CD14-positive monocyte (primary cell): ENCODE data around the gene UTP25. TPM values are rescaled to one million over a fixed set of nuclear protein-coding genes. Genes with fewer than 3 reads are reported as not detected.

Experiments used
- DNase-seq, 3 donors: peaks; one replicate each; pipeline ENCODE4 v3.0.0-alpha.2; 2011 to 2022
- H2AFZ ChIP-seq: 2 replicates; pipeline ENCODE4 v1.6.0; 2012; ENCODE audit warnings: mild to moderate bottlenecking, low read depth, low read length, inconsistent platforms; ENCODE audit not compliant: insufficient read depth, poor library complexity, severe bottlenecking
- H3K27ac ChIP-seq, 2 donors: 1 replicate in 1 of 2; 2 replicates in 1 of 2; pipeline ENCODE4 v1.5.1; 2012 to 2013; ENCODE audit warnings: low read length in 2 of 2, control low read depth in 1 of 2, inconsistent platforms in 1 of 2, low read depth in 1 of 2, mild to moderate bottlenecking in 1 of 2
- H3K27me3 ChIP-seq, 2 donors: one replicate each; pipeline versions ENCODE4 v1.6.0 to v1.6.1; 2011 to 2013; ENCODE audit warnings: low read length in 2 of 2; ENCODE audit not compliant: control insufficient read depth in 2 of 2, insufficient read depth in 2 of 2
- H3K36me3 ChIP-seq, 2 donors: replicated peaks in 1 of 2; 1 replicate in 1 of 2; 2 replicates in 1 of 2; pipeline versions ENCODE4 v1.5.1 to v1.6.1; 2012 to 2013; ENCODE audit warnings: low read length in 2 of 2, control low read depth in 1 of 2, inconsistent platforms in 1 of 2, mild to moderate bottlenecking in 1 of 2; ENCODE audit not compliant: insufficient read depth in 2 of 2, control insufficient read depth in 1 of 2
- H3K4me1 ChIP-seq, 2 donors: 1 replicate in 1 of 2; 2 replicates in 1 of 2; pipeline versions ENCODE4 v1.5.1 to v1.6.1; 2012 to 2013; ENCODE audit warnings: low read length in 2 of 2, control low read depth in 1 of 2, inconsistent platforms in 1 of 2, mild to moderate bottlenecking in 1 of 2, moderate library complexity in 1 of 2; ENCODE audit not compliant: insufficient read depth in 2 of 2, control insufficient read depth in 1 of 2
- H3K4me2 ChIP-seq: replicated peaks from 2 replicates; pipeline ENCODE3; 2012; ENCODE audit warnings: low read length, moderate library complexity, mild to moderate bottlenecking; ENCODE audit not compliant: poor library complexity, severe bottlenecking; ENCODE audit errors: extremely low read depth
- H3K4me3 ChIP-seq, 3 experiments: fragments of 200-600 bp in 1 of 3; sonication (generic) in 1 of 3; replicated peaks in 1 of 3; 1 replicate in 2 of 3; 2 replicates in 1 of 3; pipeline ENCODE4 v1.5.1; 2011 to 2013; ENCODE audit warnings: low read length in 3 of 3, mild to moderate bottlenecking in 3 of 3, control low read depth in 2 of 3, low read depth in 2 of 3, inconsistent platforms in 1 of 3, moderate library complexity in 1 of 3
- H3K79me2 ChIP-seq: 2 replicates; pipeline ENCODE4 v1.6.0; 2012; ENCODE audit warnings: mild to moderate bottlenecking, control low read depth, inconsistent platforms, low read length, moderate library complexity; ENCODE audit not compliant: insufficient read depth
- H3K9ac ChIP-seq: 2 replicates; pipeline ENCODE4 v1.6.0; 2017; ENCODE audit warnings: low read length, mild to moderate bottlenecking; ENCODE audit not compliant: insufficient read depth, poor library complexity, severe bottlenecking
- H3K9me3 ChIP-seq, 2 donors: replicated peaks in 1 of 2; 1 replicate in 1 of 2; 2 replicates in 1 of 2; pipeline versions ENCODE4 v1.5.1 to v1.6.1; 2012 to 2013; ENCODE audit warnings: low read length in 2 of 2, control low read depth in 1 of 2; ENCODE audit not compliant: control insufficient read depth in 1 of 2, insufficient read depth in 1 of 2
- H4K20me1 ChIP-seq: 2 replicates; pipeline ENCODE4 v1.6.0; 2012; ENCODE audit warnings: mild to moderate bottlenecking, low read length, control low read depth, moderate library complexity; ENCODE audit not compliant: insufficient read depth
- H3K27ac Mint-ChIP-seq, 7 donors: one replicate each; pipeline ENCODE4 v1.8.0; 2020; ENCODE audit warnings: mild to moderate bottlenecking in 7 of 7, mixed read lengths in 7 of 7, moderate library complexity in 6 of 7, inconsistent platforms in 2 of 7
- H3K27me3 Mint-ChIP-seq, 3 donors: one replicate each; pipeline ENCODE4 v1.8.0; 2021 to 2022; ENCODE audit warnings: low read depth in 3 of 3, mild to moderate bottlenecking in 3 of 3, mixed read lengths in 3 of 3, moderate library complexity in 3 of 3, inconsistent platforms in 1 of 3
- H3K36me3 Mint-ChIP-seq, 2 donors: one replicate each; pipeline ENCODE4 v1.8.0; 2020; ENCODE audit warnings: mixed read lengths in 2 of 2, inconsistent platforms in 1 of 2, mild to moderate bottlenecking in 1 of 2
- H3K4me1 Mint-ChIP-seq: one replicate; pipeline ENCODE4 v1.8.0; 2020; ENCODE audit warnings: mild to moderate bottlenecking, mixed read lengths
- H3K4me3 Mint-ChIP-seq, 2 donors: one replicate each; pipeline ENCODE4 v1.8.0; 2020; ENCODE audit warnings: mild to moderate bottlenecking in 2 of 2, mixed read lengths in 2 of 2, moderate library complexity in 1 of 2
- H3K9me3 Mint-ChIP-seq, 7 donors: one replicate each; pipeline ENCODE4 v1.8.0; 2020 to 2022; ENCODE audit warnings: mixed read lengths in 7 of 7, mild to moderate bottlenecking in 6 of 7, moderate library complexity in 6 of 7, inconsistent platforms in 2 of 7
- CTCF ChIP-seq: fragments of 200-600 bp; IDR thresholded peaks from one replicate; pipeline ENCODE4 v1.8.0; 2022; ENCODE audit warnings: antibody characterized with exemption, mild to moderate bottlenecking
- WGBS: methylation state at CpG from one replicate; pipeline ENCODE4 v1.1.5; 2013; ENCODE audit warnings: missing lambda C conversion rate; ENCODE audit not compliant: insufficient coverage; 5-methylcytosine and 5-hydroxymethylcytosine counted together
- intact Hi-C, 2 donors: fragments of 100-400 bp; cut with micrococcal nuclease; formaldehyde crosslinking; loops; one replicate each; pipeline versions ENCODE4 v1.15.0 to v1.15.1; 2023
- polyA plus RNA-seq, 3 donors: library from polyadenylated mRNA; depleted of rRNA in 1 of 3; unstranded in 2 of 3; stranded (reverse) in 1 of 3; fragments of 300-500 nt in 2 of 3; fragments of >200 nt in 1 of 3; fragmentation: Illumina TruSeq in 2 of 3; gene quantifications; 1 replicate in 2 of 3; 2 replicates in 1 of 3; pipeline ENCODE4 v1.2.3, GENCODE V29; 2012 to 2021

The UTP25 gene
- polyA plus RNA-seq, 3 donors, result 0.98 to 1.4 (median 1.1) TPM

GRCh38 chr1:209858561-209859103 lies 30.9 kb downstream of the UTP25 start:
- 98% methylated on average over 39 of the region's 41 CpGs for WGBS
- Mint-ChIP-seq H3K36me3 (peaks cover 4 to 9% of the 10 kb centered on the region in 2 donors), H3K27me3 (peaks cover 2 to 6% (median 6%) of the 10 kb centered on the region in 3 donors), H3K9me3 (peaks cover 0 to 8% (median 4%) of the 10 kb centered on the region in 7 donors), H3K27ac (no peak overlapping the region), H3K4me3 (no peak overlapping the region), H3K4me1 (peaks cover 10% of the 10 kb centered on the region)
- DNase-seq, result no peak
- Histone ChIP-seq H3K36me3 (peaks cover 5 to 8% of the 10 kb centered on the region in 2 donors), H3K4me3 (no peak overlapping the region), H3K27me3 (no peaks in the 10 kb centered on the region), H3K9me3 (peaks cover 0 to 4% of the 10 kb centered on the region in 2 donors), H4K20me1 (no peaks in the 10 kb centered on the region), H3K4me1 (peaks cover 0 to 7% of the 10 kb centered on the region in 2 donors), H3K79me2 (no peaks in the 10 kb centered on the region), H2AFZ (no peak overlapping the region), H3K27ac (no peak overlapping the region), H3K9ac (no peak overlapping the region), H3K4me2 (no peak overlapping the region)
- no peak for TF ChIP-seq CTCF
- intact Hi-C loops, result no loop called here

GRCh38 chr1:209860293-209860881 lies 32.6 kb downstream of the UTP25 start:
- TF ChIP-seq CTCF, result peak; percentile 94

More at GRCh38 chr1:209860293-209860881, 32.6 kb downstream of the UTP25 start:
- Histone ChIP-seq H3K36me3 (no peaks in the 10 kb centered on the region), H3K79me2 (no peaks in the 10 kb centered on the region), H3K4me3 (no peak overlapping the region), H3K27me3 (no peaks in the 10 kb centered on the region), H3K4me2 (no peak overlapping the region), H4K20me1 (no peaks in the 10 kb centered on the region), H2AFZ (no peak overlapping the region), H3K4me1 (no peaks in the 10 kb centered on the region), H3K9ac (no peak overlapping the region), H3K27ac (no peak overlapping the region), H3K9me3 (peaks cover 0 to 4% of the 10 kb centered on the region in 2 donors)
- peaks cover 3 to 8% (median 8%) of the 10 kb centered on the region in 3 donors for H3K27me3 Mint-ChIP-seq
- peaks cover 0 to 5% of the 10 kb centered on the region in 2 donors for H3K36me3 Mint-ChIP-seq
- DNase-seq, result peak; percentile 48 to 66 (median 60)
- no CpG with 5 or more reads among the region's 7 CpGs for WGBS
- intact Hi-C loops, result loop anchor here in 1 of 2 donors (5.0 kb wide), 1 partner anchor 452 kb away; no protein-coding TSS in a partner anchor
- no peaks in the 10 kb centered on the region for H3K4me1 Mint-ChIP-seq
- no peak overlapping the region for H3K4me3 Mint-ChIP-seq
- H3K27ac Mint-ChIP-seq, result no peak overlapping the region
- H3K9me3 Mint-ChIP-seq, result peaks cover 0 to 8% (median 4%) of the 10 kb centered on the region in 7 donors
